ENCODE data around the gene MGP. TPM values are rescaled to one million over a fixed set of nuclear protein-coding genes. Genes with fewer than 3 reads are reported as not detected.

Gene MGP
- total RNA-seq, 4 donors from 2014 or later = 506 to 706 (median 636) TPM

DNA sequence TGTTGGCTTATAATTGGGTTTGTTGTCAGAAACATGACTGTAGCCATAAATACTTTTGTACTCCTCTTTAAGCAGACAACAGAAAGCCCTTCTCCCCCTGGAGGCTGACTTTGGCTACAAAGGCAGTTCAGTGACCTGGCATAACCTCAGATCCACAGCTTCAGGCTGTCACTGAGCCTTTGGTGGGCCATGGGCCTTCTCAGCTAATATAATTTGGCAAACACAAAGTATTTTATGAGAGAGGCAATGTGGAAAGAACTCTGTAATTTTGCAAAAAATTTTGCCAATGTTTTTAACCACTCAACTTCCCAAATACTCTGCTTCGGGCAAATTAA, 15.5 kb upstream of the MGP start:
- Histone ChIP-seq H3K27ac (peak overlapping the region in 3 of 4 donors; percentile 23 to 64 (median 50)), H3K4me3 (no peak overlapping the region), H3K36me3 (no peaks in the 10 kb centered on the region), H3K4me1 (peaks cover 13 to 58% (median 20%) of the 10 kb centered on the region in 3 donors), H3K9me3 (no peaks in the 10 kb centered on the region), H3K27me3 (no peaks in the 10 kb centered on the region)
- peak; percentile 41 for ATAC-seq
- WGBS, 2 donors (ENCODE audit: low coverage in 1 of 2) = 50 to 86% methylated on average over 1 of the region's 1 CpG
- TF ChIP-seq EP300 (IDR thresholded peaks at IDR 0.05) (no peak), POLR2A (IDR thresholded peaks at IDR 0.05) (no peak), POLR2AphosphoS5 (IDR thresholded peaks at IDR 0.05) (no peak)
- TF ChIP-seq, protein P1, sequence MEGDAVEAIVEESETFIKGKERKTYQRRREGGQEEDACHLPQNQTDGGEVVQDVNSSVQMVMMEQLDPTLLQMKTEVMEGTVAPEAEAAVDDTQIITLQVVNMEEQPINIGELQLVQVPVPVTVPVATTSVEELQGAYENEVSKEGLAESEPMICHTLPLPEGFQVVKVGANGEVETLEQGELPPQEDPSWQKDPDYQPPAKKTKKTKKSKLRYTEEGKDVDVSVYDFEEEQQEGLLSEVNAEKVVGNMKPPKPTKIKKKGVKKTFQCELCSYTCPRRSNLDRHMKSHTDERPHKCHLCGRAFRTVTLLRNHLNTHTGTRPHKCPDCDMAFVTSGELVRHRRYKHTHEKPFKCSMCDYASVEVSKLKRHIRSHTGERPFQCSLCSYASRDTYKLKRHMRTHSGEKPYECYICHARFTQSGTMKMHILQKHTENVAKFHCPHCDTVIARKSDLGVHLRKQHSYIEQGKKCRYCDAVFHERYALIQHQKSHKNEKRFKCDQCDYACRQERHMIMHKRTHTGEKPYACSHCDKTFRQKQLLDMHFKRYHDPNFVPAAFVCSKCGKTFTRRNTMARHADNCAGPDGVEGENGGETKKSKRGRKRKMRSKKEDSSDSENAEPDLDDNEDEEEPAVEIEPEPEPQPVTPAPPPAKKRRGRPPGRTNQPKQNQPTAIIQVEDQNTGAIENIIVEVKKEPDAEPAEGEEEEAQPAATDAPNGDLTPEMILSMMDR (IDR thresholded peaks at IDR 0.05) = no peak

DNA sequence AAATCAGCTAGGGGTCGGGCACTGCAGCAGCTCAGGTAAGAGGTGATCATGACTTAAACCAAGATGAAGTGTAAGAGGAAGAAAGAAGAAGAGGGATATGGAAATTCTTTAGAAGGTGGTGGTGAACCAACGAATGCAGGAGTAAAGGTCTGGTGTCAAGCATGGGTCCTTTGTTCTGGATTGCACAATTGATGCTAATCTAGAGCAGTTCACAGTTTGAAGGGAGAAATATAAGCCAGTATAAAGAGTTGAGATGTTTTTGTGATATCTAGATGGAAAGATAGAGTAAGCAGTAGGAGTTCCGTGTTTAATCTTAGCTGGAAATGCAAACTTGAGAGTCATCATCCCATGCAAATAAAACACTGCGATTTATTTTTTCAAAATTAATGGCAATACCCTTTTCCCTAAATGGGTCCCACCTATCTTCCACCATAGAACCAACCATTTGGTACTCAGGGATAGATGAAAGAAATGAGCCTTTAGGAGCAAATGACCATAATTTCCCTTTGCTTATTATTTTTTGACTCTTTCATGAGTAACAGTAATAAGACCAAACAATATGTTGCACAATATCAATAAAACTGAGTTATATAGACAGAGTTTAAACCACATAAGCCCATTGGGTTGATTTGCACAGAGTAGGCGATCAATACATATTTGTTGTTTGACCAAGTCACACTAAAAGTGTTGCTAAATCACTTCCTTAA, 15.0 kb upstream of the MGP start:
- 81 to 84% methylated on average over 5 of the region's 5 CpGs for WGBS, 2 donors (ENCODE audit: low coverage in 1 of 2)
- Histone ChIP-seq H3K9me3 (no peaks in the 10 kb centered on the region), H3K4me1 (peaks cover 10 to 58% (median 15%) of the 10 kb centered on the region in 3 donors), H3K36me3 (no peaks in the 10 kb centered on the region), H3K27me3 (no peaks in the 10 kb centered on the region), H3K4me3 (no peak overlapping the region), H3K27ac (peak overlapping the region in 2 of 4 donors; percentile 23 to 50)
- ATAC-seq = no peak
- no peak for TF ChIP-seq EP300 (IDR thresholded peaks at IDR 0.05)
- no peak for TF ChIP-seq POLR2AphosphoS5 (IDR thresholded peaks at IDR 0.05)
- TF ChIP-seq, protein P1 (IDR thresholded peaks at IDR 0.05) = no peak

DNA sequence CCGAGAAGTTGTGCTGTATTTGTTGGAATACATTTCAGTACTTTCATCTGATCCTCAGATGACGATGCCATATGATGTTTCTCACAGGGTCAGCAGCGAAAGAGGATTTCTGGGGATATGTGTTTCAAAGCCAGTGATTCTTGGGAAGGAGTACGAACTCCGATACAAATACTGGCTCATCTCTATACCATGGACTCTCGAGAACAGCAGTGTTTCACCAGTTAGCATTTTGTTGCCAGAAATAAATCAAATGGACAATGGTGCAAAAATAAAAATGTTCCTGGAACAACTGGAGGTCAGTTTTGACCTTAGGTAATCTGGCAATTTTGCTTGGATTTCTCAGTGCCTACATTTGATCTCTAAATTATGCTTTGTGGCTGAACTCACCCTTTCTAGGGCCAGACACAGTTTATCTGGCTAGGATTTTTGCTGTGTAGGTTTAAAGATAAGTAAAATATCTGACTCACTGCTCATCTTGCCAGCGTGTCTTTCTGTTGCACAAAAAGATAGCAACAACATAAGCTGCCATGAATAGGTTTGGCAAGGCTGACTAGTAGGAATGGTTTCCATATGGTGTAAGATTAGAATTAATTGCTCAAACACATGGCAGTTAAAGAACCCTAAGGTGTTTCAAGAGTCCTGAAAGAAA, 11.0 kb upstream of the MGP start:
- ATAC-seq = no peak
- 26 to 28% methylated on average over 7 of the region's 7 CpGs for WGBS, 2 donors (ENCODE audit: low coverage in 1 of 2)

DNA sequence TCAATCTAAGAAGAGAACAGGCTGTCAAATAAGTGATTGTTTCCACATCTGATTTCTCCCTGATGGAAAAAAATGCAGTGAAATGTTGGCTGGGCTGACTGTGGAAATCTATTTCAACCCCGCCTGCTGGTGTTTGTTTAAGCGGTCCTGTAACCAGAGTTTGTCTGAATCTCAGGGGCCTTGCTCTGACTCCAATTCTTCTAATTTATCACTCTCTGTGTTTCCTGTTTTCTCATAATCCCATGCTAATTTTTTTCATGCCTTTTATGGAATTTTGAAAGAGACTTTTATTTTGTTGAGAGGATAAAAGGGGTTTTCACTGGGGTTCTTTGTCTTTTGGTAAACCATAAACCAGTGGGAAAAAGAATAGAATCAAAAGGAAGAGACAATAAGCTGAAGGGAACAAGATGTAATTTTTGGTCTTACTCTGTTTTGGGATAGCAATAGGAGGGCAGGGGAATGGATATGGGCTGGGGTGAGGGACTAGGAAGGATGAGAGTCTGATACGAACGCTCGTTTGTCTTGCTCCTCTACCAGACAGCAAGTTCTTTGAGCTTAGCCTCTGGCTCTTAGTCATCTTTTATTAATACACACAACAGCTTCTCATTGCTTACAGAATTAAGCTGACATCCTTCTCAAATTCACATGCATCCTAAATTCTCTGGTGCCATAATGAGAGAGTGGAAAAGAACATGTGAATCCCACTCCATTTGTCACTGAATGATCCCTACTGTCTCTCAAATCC, 8.0 kb upstream of the MGP start:
- TF ChIP-seq, protein P1 (IDR thresholded peaks at IDR 0.05) = no peak
- TF ChIP-seq POLR2A (IDR thresholded peaks at IDR 0.05) (no peak), POLR2AphosphoS5 (IDR thresholded peaks at IDR 0.05) (no peak), EP300 (IDR thresholded peaks at IDR 0.05) (no peak)
- peaks cover 14 to 53% (median 15%) of the 10 kb centered on the region in 3 donors for H3K4me1 ChIP-seq
- H3K4me3 ChIP-seq = no peak overlapping the region
- H3K27ac ChIP-seq = peak overlapping the region; percentile 63 to 86 (median 76)
- ATAC-seq = peak; percentile 62
- 30 to 41% methylated on average over 5 of the region's 5 CpGs for WGBS, 2 donors (ENCODE audit: low coverage in 1 of 2)
- H3K27me3 ChIP-seq = no peaks in the 10 kb centered on the region
- H3K9me3 ChIP-seq = no peaks in the 10 kb centered on the region
- H3K36me3 ChIP-seq = no peaks in the 10 kb centered on the region

More for the DNA sequence above, 11.0 kb upstream of the MGP start:
- no peaks in the 10 kb centered on the region for H3K36me3 ChIP-seq
- H3K9me3 ChIP-seq = no peaks in the 10 kb centered on the region
- H3K27ac ChIP-seq = peak overlapping the region; percentile 55 to 67 (median 62)
- H3K27me3 ChIP-seq = no peaks in the 10 kb centered on the region
- TF ChIP-seq EP300 (IDR thresholded peaks at IDR 0.05) (no peak), POLR2AphosphoS5 (IDR thresholded peaks at IDR 0.05) (no peak), POLR2A (IDR thresholded peaks at IDR 0.05) (no peak)
- TF ChIP-seq, protein P1 (IDR thresholded peaks at IDR 0.05) = no peak
- peaks cover 14 to 56% (median 15%) of the 10 kb centered on the region in 3 donors for H3K4me1 ChIP-seq
- no peak overlapping the region for H3K4me3 ChIP-seq
